ENCODE data around the gene MYBPC2. TPM values are rescaled to one million over a fixed set of nuclear protein-coding genes. Genes with fewer than 3 reads are reported as not detected.

The MYBPC2 gene
- total RNA-seq: 41.0 TPM

DNA sequence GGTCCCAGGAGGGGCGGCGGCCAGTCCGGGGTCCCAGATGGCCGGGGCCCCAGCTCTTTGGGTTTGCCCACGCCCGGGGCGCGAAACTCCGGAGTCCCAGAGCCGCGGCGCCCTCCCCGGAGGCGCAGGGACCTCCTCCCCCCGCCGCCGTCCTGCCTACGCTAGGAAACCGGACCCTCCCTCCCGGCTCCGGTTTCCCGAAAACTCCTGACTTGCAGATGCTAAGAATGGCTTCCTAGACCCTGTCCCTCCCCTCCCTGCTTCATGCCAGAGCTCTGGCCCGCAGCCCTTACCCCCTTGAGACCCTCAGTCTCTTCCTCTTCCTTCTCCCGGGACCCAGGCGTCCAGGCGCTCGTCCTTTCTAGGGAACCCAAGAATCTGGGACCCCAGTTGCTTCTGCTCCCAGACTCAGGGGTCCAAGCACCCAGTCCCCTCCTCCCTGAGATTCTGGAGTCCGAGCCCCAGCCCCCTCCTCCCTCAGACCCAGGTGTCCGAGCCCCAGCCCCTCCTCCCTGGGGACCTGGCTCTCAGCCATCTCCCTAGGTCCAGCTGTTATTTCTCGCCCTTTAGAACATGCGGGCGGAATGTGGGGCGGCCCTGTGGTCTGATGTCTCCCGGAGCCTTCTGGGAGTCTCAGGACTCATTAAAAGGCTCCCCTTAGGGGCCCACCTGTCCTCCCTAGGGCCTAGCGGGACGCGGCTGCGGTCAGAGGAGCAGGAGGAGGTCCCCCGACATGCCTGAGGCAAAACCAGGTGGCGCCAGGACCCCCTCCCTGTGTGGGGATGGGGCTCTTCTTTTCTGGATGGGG is at the start of gene MYBPC2:
TSS of gene MYBPC2 (plus strand) at position 672 of the 808 bp plus-strand sequence. CDS start at position 734, 62 bp downstream.

DNA sequence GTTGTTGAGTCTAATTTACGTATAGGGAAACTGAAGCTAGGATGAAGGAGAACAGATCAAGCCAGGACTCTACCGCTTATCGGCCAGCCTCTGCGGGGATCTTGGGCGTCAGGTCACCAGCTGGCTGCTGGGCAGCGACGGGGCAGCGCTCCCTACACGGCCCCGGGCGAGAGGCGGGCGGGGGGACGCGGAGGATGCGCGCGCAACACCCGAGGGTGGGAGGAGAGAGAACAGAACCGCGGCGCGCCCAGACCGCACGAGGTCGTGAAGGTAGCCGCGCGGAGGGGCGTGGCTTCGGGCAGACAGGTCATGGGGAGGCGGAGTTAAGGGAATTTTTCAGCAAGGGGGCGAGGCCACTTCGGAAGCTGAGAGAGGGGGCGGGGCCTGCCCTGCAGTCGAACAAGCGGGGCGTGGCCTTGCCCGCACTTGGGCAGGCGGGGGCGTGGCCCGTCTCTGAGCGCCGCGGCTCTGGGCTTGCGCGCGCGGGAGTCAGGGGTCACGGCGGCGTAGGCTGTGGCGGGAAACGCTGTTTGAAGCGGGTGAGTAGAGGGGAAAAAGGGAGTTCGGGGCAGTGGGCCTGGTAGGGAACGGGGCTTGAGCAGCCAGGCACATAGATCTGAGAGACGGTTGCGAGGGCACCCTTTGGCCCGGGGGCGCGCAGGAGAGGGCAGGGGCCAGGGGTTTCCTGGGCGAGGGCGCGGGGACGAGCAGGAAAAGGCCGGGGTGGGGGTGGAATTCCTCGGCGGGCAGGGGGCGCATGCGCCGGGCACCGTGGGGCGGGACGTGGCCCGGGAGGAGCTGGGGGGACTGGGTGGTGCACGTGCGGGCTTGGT is 48.6 kb upstream of the MYBPC2 start, which contains the start of gene POLD1:
TSS of gene POLD1 (plus strand) at position 496 of the 833 bp plus-strand sequence. CDS start 14,505 bp downstream, outside the sequence.

GRCh38 chr19:50418176-50419021 is 14.3 kb upstream of the MYBPC2 start, which contains the start of gene SPIB:
SPIB (plus strand) TSS chr19:50418938; CDS start chr19:50418963, 25 bp downstream.

GRCh38 chr19:50476224-50476906 is 43.7 kb downstream of the MYBPC2 start, which contains the start of the genes EMC10 and GARIN5A:
EMC10 (plus strand) TSS chr19:50476507; CDS start chr19:50476545, 38 bp downstream.
GARIN5A (minus strand) TSS chr19:50476848; CDS start chr19:50476388, 460 bp downstream.

DNA sequence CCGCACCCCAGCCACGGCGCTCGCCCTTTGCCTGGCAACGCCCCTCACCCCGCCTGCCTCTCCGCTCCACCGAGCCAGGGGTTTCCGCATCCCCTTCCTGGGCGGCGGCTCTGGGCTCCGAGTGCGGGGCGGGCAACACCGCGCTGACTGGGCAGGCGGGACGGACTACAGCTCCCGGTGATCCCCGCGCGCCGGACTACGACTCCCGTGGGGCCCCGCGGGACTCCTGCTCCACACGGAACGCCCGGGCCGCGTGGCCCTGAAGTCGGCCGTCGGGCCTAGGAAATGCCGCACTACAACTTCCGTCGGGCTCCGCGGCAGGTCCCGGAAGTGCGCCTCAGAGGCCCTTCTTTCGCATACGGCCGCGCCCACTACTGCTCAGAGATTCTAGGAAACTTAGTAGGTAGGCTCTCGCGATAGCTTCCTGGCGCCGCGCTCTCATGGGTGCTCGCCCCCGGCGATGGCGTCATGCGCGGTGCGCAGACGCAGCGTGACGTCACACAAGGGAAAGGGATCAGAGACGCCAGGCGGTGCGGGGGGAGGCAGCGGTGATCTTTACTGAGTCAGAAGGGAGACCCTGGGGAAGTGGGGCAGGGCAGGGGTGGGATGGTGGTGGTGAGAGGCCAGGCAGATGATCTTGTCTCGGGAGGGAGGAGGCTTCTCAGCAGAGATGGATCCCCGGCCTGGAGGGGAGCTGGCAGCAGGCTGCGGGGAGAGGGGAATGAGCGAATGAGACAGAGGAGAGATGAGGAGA is 78.6 kb downstream of the MYBPC2 start, which contains the start of gene JOSD2:
TSS of gene JOSD2 (minus strand) at position 123 of the 754 bp plus-strand sequence. CDS start 760 bp downstream, outside the sequence.

DNA sequence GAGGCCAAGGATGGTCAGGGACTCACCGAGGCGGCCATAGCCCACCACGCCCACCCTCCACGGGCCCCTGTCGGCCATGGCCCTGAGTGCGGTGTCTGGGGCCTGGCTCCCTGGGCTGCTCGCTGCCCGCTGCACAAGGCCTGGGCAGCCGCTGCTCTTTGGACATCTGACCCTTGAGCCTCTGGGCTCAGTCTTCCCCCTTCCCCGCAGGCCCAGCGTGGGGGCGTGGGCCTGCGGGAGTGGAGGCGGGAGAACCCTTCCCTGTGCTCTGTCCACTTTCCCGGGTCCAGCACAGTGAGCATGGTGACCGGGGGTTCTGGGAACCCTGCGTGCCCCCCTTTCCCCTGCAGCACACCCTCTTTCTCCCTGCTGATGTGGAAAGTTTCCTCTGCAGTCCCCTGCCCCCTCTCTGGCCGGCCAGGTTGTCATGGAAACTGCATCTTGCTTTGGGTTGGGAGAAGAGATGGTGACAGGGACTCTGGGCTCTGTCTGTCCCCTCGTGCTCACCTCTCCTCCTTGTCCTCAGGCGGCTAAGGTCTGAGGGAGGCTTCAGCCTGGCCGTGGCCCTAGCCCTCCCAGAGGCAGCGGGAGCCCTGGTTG is 81.2 kb downstream of the MYBPC2 start, which contains the start of gene ASPDH:
TSS of gene ASPDH (minus strand) at position 168 of the 600 bp plus-strand sequence. CDS start at position 78, 90 bp downstream.

Other genes starting within 250 kb of the MYBPC2 start
- 33.0 TPM for gene MYH14, start 229.3 kb upstream of the MYBPC2 start, total RNA-seq
- gene KCNC3, start 103.5 kb upstream of the MYBPC2 start, total RNA-seq: 7.8 TPM
- 6.8 TPM for gene NAPSA, start 67.3 kb upstream of the MYBPC2 start, total RNA-seq
- 55.1 TPM for gene NR1H2, start 56.4 kb upstream of the MYBPC2 start, total RNA-seq
- 56.6 TPM for gene POLD1, start 48.5 kb upstream of the MYBPC2 start, total RNA-seq
- gene SPIB, start 14.0 kb upstream of the MYBPC2 start, total RNA-seq: 1.5 TPM
- 107 TPM for gene EMC10, start 43.6 kb downstream of the MYBPC2 start, total RNA-seq
- 4.4 TPM for gene GARIN5A, start 44.0 kb downstream of the MYBPC2 start, total RNA-seq
- 18.8 TPM for gene JOSD2, start 78.3 kb downstream of the MYBPC2 start, total RNA-seq
- gene ASPDH, start 81.0 kb downstream of the MYBPC2 start, total RNA-seq: 5.7 TPM
- gene LRRC4B, start 135.5 kb downstream of the MYBPC2 start, total RNA-seq: 35.3 TPM
- gene SYT3, start 207.0 kb downstream of the MYBPC2 start, total RNA-seq: 0.76 TPM
- 6.2 TPM for gene C19orf81, start 216.6 kb downstream of the MYBPC2 start, total RNA-seq

Measured in metanephros (tissue), 1 donor.